ENCODE results near the gene ABHD8.

The ABHD8 gene

DNA sequence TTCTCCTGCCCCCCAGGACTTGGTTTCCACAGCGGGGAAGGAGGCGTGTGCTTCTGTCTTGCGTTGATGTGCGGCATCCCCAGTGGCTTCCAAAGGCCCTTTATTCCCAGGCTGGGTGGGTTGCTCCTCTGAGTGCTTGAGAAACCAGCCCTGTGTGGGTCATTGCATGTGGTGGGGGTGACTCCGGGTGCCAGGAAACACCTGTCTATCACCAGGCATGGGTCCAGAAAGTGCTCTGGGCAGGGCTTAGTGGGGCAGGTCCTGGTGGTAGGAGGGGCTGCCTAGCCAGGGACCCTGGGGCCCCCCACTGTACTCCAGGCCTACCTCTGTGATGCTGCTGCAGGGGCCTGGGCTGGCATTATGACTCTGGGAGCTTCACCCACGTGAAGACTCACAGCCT is 15.7 kb upstream of the ABHD8 start:
- H3F3A ChIP-seq (ENCODE audit: low read depth): no peaks in the 10 kb centered on the region
- no peak overlapping the region for H3K4me2 ChIP-seq (ENCODE audit: low read depth, low read length, poor library complexity, severe bottlenecking)
- H3K4me1 ChIP-seq (ENCODE audit: insufficient read depth, low read length, poor library complexity, severe bottlenecking): no peaks in the 10 kb centered on the region
- no peak overlapping the region for H2AFZ ChIP-seq (ENCODE audit: low read length)
- H3K9me3 ChIP-seq (ENCODE audit: insufficient read depth, low read depth, low read length): no peaks in the 10 kb centered on the region
- H3K36me3 ChIP-seq (ENCODE audit: insufficient read depth, low read length): peaks cover 49% of the 10 kb centered on the region; the same call in 1 of the 2 replicates
- H3K4me3 ChIP-seq (ENCODE audit: low read length, poor library complexity, severe bottlenecking): no peak overlapping the region
- TF ChIP-seq, protein P1, sequence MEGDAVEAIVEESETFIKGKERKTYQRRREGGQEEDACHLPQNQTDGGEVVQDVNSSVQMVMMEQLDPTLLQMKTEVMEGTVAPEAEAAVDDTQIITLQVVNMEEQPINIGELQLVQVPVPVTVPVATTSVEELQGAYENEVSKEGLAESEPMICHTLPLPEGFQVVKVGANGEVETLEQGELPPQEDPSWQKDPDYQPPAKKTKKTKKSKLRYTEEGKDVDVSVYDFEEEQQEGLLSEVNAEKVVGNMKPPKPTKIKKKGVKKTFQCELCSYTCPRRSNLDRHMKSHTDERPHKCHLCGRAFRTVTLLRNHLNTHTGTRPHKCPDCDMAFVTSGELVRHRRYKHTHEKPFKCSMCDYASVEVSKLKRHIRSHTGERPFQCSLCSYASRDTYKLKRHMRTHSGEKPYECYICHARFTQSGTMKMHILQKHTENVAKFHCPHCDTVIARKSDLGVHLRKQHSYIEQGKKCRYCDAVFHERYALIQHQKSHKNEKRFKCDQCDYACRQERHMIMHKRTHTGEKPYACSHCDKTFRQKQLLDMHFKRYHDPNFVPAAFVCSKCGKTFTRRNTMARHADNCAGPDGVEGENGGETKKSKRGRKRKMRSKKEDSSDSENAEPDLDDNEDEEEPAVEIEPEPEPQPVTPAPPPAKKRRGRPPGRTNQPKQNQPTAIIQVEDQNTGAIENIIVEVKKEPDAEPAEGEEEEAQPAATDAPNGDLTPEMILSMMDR (conservative IDR thresholded peaks at IDR 0.05; ENCODE audit: low read length): no peak
- no peak for TF ChIP-seq EZH2phosphoT487 (IDR thresholded peaks at IDR 0.05; ENCODE audit: borderline replicate concordance)
- H4K20me1 ChIP-seq (ENCODE audit: insufficient read depth, low read length, poor library complexity, severe bottlenecking): no peaks in the 10 kb centered on the region
- H3K79me2 ChIP-seq (ENCODE audit: insufficient read depth, low read length): no peaks in the 10 kb centered on the region; the same call in 1 of the 2 replicates
- no peak overlapping the region for H3K9ac ChIP-seq (ENCODE audit: low read depth, low read length, poor library complexity, severe bottlenecking)
- H3K9me2 ChIP-seq (replicated peaks; ENCODE audit: low read depth, low read length): no peaks in the 10 kb centered on the region
- H3K27me3 ChIP-seq (ENCODE audit: insufficient read depth, low read length, poor library complexity, severe bottlenecking): no peaks in the 10 kb centered on the region

DNA sequence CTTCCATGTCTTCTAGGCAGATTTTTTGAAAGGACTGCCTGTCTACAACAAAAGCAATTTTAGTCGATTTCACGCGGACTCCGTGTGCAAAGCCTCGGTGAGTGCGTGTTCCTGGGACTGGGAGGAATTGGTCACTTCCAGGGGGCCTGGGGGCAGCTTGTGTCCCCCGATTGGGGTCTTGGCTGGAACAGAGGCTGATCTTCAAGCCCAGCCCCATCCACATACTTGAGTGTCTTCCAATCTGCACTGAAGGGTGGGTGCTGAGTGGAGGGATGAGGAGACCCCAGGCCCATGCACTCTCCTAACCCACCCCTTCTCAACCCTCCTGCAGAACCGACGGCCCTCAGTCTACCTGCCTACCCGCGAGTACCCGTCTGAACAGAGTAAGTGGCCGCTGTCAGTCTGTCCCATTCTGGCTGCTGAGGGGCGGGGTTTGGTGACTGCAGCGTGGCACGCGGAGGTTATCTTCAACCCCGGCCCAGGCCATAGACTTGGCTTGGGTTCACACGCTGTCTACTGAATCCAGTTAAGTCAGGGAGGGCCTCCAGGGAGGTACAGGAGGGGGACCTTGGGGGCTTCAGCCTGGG is 10.9 kb upstream of the ABHD8 start:
- Histone ChIP-seq H3K9me2 (replicated peaks; ENCODE audit: low read depth, low read length) (no peaks in the 10 kb centered on the region), H3K36me3 (ENCODE audit: insufficient read depth, low read length) (peaks cover 26% of the 10 kb centered on the region; the same call in 1 of the 2 replicates), H2AFZ (ENCODE audit: low read length) (no peak overlapping the region), H3F3A (ENCODE audit: low read depth) (no peaks in the 10 kb centered on the region), H3K27me3 (ENCODE audit: insufficient read depth, low read length, poor library complexity, severe bottlenecking) (peaks cover 4% of the 10 kb centered on the region), H3K79me2 (ENCODE audit: insufficient read depth, low read length) (peaks cover 41% of the 10 kb centered on the region), H3K4me1 (ENCODE audit: insufficient read depth, low read length, poor library complexity, severe bottlenecking) (peaks cover 10% of the 10 kb centered on the region), H4K20me1 (ENCODE audit: insufficient read depth, low read length, poor library complexity, severe bottlenecking) (peaks cover 29% of the 10 kb centered on the region), H3K9ac (ENCODE audit: low read depth, low read length, poor library complexity, severe bottlenecking) (no peak overlapping the region), H3K4me3 (ENCODE audit: low read length, poor library complexity, severe bottlenecking) (no peak overlapping the region), H3K4me2 (ENCODE audit: low read depth, low read length, poor library complexity, severe bottlenecking) (no peak overlapping the region), H3K9me3 (ENCODE audit: insufficient read depth, low read depth, low read length) (no peaks in the 10 kb centered on the region)
- no peak for TF ChIP-seq EZH2phosphoT487 (IDR thresholded peaks at IDR 0.05; ENCODE audit: borderline replicate concordance)
- TF ChIP-seq, protein P1 (conservative IDR thresholded peaks at IDR 0.05; ENCODE audit: low read length): no peak

DNA sequence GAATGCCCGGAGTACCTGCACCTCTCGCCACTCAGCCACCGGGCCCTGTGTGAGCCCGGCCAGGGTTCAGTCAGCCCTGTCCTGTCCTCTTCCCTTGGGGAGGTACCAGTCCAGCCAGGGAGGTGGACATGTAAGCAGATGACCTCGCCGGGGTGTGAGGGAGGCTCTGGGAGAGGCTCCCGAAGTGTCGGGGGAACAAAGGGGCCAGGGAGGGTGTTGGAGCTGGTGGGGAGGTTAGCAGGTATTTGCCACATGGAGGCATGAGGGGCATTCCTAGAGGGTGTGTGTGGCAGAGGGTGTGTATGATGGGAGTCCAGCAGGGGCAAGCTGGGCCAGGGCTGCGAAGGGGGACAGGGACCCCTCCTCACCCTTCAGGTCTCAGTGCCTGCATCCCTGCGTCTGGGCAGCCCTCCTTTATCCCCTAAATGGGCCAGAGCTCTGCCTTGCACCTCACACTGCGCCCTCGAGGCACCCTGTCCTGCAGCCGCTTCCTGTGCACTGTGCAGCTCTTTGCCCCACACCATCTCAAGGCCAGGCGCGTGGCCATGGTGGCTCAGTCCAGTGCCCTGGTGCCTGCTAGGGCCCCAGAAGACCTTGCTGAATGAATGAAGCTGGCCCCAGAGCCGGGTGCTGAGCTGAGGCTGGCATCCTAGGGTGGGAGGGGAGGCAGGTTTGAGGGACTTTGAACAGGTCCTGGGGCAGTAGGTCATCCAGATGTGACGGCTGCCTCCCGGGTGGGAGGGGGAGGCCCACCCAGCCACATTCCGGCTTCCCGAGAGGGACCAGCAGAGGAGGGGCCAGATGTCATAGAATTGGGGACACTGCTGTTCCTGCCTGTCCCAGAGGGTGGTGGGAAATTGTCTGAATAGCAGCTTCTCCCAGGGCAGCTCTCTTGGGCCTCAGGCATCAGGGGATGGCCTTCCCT is 9.2 kb upstream of the ABHD8 start:
- Histone ChIP-seq H2AFZ (ENCODE audit: low read length) (no peak overlapping the region), H3K4me1 (ENCODE audit: insufficient read depth, low read length, poor library complexity, severe bottlenecking) (peaks cover 14% of the 10 kb centered on the region), H3K36me3 (ENCODE audit: insufficient read depth, low read length) (peaks cover 23% of the 10 kb centered on the region; the same call in 1 of the 2 replicates), H3K9ac (ENCODE audit: low read depth, low read length, poor library complexity, severe bottlenecking) (no peak overlapping the region), H3K4me3 (ENCODE audit: low read length, poor library complexity, severe bottlenecking) (no peak overlapping the region), H3F3A (ENCODE audit: low read depth) (no peaks in the 10 kb centered on the region), H3K9me2 (replicated peaks; ENCODE audit: low read depth, low read length) (no peaks in the 10 kb centered on the region), H3K9me3 (ENCODE audit: insufficient read depth, low read depth, low read length) (no peaks in the 10 kb centered on the region), H4K20me1 (ENCODE audit: insufficient read depth, low read length, poor library complexity, severe bottlenecking) (peaks cover 29% of the 10 kb centered on the region), H3K79me2 (ENCODE audit: insufficient read depth, low read length) (peaks cover 49% of the 10 kb centered on the region), H3K4me2 (ENCODE audit: low read depth, low read length, poor library complexity, severe bottlenecking) (peak overlapping the region; percentile 81), H3K27me3 (ENCODE audit: insufficient read depth, low read length, poor library complexity, severe bottlenecking) (peaks cover 4% of the 10 kb centered on the region)
- TF ChIP-seq EZH2phosphoT487 (IDR thresholded peaks at IDR 0.05; ENCODE audit: borderline replicate concordance): no peak
- TF ChIP-seq, protein P1 (conservative IDR thresholded peaks at IDR 0.05; ENCODE audit: low read length): no peak

Measured in Loucy (cell line).